GM21390 (cell line): ENCODE data around the gene ADAMTS3.

Source experiments
- ATAC-seq: cut with Tn5 transposase; IDR thresholded peaks from one replicate; pipeline ENCODE4 v1.9.1; 2021; ENCODE audit not compliant: unreplicated experiment

The ADAMTS3 gene

DNA sequence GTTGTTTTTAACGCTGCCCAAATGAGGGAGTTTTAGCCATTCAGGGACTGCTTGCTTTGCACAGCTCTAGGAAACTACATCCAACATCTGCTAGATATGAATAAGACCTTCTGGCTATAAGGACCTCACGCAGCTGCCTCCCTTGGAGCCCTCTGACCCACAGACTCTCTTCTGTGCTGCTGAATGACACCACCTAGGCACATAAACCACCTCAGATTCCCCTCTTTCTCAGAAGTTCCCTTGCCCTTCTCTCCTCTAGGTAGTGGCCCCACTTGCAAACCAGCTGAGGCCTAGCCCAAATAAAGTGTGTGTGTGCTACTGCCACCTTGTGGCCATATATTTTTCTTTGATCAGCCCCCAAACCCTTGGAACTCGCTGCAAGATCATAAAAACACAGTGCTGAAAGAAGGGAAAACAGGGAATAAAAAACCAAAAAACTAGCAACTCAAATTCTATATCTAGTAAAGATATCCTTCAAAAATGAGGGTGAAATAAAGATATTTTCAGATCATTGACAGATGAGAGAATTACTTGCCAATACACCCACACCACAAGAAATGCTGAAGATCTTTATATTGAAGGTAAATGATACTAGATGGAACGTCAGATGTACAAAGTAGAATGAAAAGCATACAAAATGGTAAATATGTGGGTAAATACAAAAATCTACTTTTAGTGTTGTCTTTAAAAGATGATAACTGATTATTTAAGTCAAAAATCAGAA, 265.9 kb downstream of the ADAMTS3 start:
- peak; percentile 96 for ATAC-seq

DNA sequence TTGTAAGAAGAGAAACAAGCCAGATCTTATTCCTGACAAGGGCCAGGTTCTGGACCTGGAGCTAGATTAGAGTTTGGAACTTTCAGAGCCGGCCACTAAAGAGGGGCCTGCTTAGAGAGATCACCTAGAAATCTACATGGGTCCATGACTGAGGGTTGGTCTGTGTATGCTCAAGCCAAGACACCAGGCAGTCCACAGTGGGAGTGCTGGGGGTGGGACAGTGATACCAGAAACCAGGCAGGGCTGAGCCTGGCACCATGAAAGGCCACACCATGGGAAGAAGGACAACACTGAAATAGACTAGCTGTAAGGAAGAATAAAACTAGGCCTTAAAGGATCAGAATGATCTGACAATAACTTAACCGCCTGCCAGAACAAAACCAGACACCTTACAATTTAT, 267.3 kb downstream of the ADAMTS3 start:
- ATAC-seq, result no peak

DNA sequence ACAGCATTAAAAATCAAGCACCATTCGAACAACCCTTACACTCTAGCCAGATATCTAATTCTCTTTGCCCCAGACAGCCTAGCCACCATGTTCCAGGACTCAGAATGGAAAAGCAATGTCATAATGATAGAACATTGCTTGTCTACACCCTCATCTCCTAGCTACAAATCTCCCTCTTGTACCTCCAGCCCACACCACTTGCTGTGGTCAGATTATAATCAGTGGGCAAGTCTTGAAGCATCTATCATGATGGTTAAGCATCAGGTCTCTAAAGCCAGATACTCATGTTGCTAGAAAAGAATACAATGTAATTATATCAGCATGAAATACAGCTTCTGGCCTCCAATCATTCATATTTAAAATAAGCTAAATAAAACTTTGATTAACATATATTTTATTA, 268.9 kb downstream of the ADAMTS3 start:
- no peak for ATAC-seq

DNA sequence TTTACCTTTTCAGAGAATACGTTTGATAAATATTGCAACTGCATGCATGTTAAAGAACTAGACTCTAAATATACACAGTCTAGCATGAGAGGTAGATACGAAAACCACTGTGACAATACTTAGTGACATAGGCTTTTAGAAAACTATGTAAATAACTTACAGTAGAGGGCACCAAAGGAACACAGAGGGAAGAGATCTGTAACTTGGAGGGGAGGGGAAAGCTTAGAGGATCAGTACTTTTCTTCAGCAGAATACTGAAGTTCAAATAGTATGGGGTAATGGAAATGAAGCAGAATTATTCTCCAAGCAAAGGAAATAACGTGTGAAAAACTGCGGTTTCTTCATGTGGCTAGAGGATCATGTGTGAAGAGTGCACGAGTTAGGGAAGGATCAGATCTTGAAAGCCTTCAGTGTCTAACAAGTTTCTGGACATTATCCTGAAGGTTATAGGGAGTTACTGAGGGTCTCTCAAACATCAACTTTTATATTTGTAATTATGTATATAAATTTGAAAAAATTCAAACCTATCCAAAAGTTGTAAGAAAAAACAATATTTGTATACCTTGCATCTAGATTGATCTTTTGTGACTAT, 273.0 kb downstream of the ADAMTS3 start:
- ATAC-seq, result peak; percentile 82

DNA sequence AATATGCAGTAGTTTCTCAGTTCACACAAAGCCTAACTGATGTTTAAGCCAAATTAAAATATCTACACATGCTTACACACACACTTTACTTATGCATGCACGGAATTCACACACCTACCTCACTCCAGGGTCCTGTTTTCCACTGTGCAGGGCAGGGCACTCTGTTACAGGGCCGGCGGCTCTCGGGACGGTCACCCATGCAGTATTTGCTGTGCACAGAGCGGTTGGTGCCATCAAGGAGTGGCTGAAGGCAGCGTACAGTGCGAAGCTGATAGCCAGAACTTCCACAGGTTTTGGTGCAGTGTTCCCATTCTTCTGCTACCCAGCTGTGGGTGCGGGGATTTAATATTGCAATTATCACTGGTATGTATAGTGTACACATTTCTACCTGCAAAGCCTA, 278.3 kb downstream of the ADAMTS3 start:
- ATAC-seq, result no peak

DNA sequence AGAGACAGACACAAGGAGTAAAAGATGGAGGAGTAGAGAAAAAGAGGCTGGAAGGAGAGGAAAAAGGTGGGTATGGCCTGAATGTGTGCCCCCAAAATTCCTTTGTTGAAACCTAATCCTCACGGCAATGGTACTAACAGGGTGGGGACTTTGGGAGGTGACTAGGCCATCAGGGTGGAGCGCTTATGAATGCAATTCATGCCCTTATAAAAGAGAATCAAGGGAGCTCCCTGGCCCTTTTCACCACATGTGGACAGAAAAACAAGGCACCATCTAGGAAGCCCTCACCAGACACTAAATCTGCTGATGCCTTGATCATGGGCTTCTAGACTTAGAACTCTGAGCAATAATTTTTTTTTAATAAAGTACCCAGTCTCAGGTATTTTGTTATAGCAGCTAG, 282.1 kb downstream of the ADAMTS3 start:
- no peak for ATAC-seq

DNA sequence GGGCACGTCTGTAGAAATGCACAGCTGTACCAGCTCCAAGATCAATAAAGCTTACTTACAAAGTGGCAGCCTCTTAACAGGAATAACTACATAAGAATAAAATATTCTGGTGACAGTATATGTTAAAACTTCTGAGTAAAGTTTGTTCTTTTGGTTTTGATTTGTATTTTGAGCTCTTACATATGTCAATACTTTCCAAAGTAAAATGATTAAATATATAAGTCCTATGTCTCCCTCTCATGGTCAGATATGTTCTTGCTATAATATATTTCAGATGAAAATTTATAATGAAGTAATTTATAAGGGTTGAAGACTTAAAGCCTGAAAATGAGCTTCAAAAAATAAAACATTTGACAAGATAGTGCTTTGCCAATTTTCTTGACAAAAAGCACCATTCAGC, 282.8 kb downstream of the ADAMTS3 start:
- ATAC-seq, result no peak

DNA sequence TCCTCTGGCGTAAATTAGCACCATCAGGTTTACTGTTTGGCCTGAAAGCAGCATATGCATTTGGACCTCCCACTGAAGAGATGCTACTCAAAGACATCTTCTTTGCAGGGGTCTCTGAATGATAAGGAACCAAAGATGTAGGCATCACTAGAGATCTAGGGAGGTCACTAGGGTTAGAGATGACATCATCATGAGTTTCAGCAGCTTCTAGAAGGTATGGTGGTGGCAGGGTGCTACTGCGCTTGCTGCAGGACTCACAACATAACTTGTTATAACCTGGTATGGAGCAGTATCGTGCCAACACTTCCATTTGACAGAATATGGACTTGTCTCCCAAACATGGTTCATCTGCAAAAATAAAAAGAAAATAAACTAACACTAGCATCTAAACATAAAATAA, 285.7 kb downstream of the ADAMTS3 start:
- no peak for ATAC-seq

DNA sequence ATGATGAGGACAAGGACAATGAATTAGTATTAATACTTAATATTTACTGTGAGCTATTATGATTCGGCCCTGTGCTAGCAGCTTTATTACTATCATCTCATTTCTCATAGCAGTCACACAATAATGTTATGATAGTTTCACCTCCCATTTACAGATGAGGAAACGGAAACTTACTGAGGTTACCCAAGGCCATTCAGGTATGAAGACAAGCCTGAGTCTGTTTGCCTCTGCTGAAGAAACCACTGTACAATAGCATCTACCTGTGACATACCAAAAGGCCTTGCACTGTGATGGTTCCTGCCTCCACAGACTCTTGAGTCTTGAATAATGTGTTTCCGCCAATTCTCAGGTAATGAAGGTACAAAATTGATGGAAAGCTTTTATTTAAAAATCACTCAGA, 288.8 kb downstream of the ADAMTS3 start:
- no peak for ATAC-seq

DNA sequence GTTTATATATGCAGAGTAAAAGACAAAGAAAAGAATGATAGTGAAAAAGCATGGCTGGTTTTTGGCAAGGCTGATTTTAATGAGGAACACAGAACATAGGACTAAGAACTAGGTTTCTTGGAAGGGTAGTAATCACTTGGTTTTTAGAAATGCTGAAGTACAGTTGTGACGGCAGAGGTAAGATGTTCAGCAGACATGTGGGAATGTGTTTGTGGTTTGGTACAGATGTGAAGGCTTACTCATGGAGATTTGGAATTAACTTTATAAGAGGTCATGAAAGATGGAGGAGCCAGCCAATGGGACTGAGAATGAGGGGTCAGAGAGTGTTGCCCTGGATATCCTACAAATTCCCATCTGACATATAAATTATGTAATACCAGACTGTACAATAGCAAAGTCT, 293.6 kb downstream of the ADAMTS3 start:
- no peak for ATAC-seq

DNA sequence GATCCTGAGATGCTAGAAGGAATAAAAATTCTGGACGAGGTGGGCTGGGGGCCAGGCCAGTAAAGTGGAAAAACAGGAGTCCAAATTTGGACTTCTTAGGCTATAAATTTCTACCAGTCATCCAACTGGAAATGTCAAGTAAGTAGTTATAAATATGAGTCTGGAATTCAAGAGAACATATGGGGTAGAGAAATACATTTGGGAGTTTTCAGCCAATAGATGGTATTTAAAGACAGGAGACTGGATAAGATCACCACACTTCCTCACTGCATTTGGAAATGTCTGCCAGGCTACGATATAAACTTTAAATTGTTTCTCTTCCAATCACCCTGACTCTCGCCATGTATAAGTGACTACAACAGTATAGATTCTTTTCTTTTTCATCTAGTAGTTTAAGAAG, 294.8 kb downstream of the ADAMTS3 start:
- ATAC-seq, result no peak

DNA sequence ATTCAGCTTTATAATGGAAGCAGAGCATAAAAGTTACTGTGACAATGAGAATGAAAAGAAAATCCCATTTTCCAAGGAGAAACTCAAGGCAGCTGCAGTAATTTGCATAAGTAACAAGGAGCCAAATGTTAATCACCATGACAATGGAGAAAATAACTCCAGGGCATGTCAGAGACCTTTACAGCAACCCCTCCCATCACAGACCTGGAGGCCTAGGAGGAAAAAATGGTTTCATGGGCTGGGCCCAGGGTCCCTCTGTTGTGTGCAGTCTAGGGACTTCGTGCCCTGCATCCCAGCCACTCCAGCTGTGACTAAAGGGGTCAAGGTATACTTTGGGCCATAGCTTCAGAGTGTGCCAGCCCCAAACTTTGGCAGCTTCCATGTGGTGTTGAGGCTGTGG, 313.8 kb downstream of the ADAMTS3 start:
- ATAC-seq, result no peak

DNA sequence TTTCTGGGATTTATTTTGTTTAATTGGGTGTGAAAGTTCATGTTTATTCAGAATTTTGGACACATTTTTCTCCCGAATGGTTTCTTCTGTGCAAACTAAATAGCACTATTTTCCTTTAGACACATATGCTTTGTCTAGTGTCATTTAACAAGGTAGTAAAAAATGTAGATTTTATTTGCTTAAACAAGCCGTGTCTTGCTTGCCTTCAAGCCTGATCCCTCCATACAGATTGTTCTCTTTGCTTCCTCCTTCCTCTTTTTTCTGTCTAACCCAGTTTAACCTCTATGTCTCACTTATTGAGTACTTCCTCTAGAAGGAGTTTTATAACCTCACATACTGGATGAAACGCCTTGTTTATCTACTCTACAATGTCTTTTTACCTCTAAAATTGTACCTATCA, 325.4 kb downstream of the ADAMTS3 start:
- ATAC-seq, result no peak

DNA sequence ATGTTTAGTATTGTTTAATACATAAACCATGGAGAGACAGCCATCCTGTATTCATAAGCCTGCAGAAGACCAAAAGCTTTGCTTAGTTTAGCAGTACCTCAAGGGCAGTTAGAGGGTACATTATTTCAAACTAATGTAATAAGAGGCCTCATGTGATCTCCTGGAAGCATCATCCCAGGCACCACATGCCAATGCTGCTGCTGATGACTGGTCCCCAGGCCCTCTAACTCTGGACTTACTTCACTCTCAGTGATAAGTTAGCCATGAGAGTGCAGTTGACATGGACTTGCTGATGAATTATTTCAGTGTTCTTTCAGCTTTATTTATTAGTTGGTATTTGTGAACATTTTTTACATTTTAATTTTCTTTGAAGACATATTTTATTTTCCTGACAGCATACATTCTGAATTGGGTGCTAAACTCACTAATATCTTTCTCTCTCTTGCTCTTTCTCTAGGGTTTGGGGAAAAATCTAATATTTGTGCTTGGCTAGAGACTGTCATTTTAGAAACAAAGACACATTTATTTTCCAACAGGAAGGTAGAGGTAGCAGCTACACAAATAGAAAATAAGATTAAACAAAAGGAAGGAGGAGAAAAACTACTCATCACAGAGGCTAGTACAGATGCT, 329.4 kb downstream of the ADAMTS3 start:
- ATAC-seq, result no peak
